Keratinocyte (primary cell): Measurements from ENCODE around the gene WDR45B. TPM values are rescaled to one million over a fixed set of nuclear protein-coding genes. Genes with fewer than 3 reads are reported as not detected.

ENCODE experiments used
- DNase-seq: peaks from one replicate; pipeline ENCODE4 v3.0.0-alpha.2; 2011; ENCODE audit warnings: low read depth, missing footprints, low spot score
- FAIRE-seq: peaks from 2 replicates; lab custom pipeline; 2011; peaks lifted over from hg19 to GRCh38; lab: Jason Lieb, UNC
- H2AFZ ChIP-seq: 2 replicates; pipeline ENCODE4 v1.6.0; 2012; ENCODE audit warnings: low read length, control low read depth, inconsistent platforms; ENCODE audit not compliant: control insufficient read depth
- H3K27ac ChIP-seq: 2 replicates; pipeline ENCODE4 v1.5.1; 2011; ENCODE audit warnings: low read length; ENCODE audit not compliant: control insufficient read depth, insufficient read depth
- H3K27me3 ChIP-seq: 3 replicates; pipeline ENCODE4 v1.6.0; 2011; ENCODE audit warnings: low read length; ENCODE audit not compliant: control insufficient read depth, insufficient read depth; ENCODE audit errors: extremely low read depth
- H3K36me3 ChIP-seq, 2 experiments: 2 replicates in 1 of 2; 3 replicates in 1 of 2; pipeline ENCODE4 v1.5.1; 2011; ENCODE audit warnings: low read length in 2 of 2, mild to moderate bottlenecking in 1 of 2; ENCODE audit not compliant: control insufficient read depth in 2 of 2, insufficient read depth in 2 of 2; ENCODE audit errors: extremely low read depth in 1 of 2
- H3K4me1 ChIP-seq: 3 replicates; pipeline ENCODE4 v1.5.1; 2011; ENCODE audit warnings: low read length; ENCODE audit not compliant: control insufficient read depth, insufficient read depth; ENCODE audit errors: extremely low read depth
- H3K4me2 ChIP-seq: 3 replicates; pipeline ENCODE4 v1.6.0; 2011; ENCODE audit warnings: low read depth, low read length; ENCODE audit not compliant: control insufficient read depth, insufficient read depth; ENCODE audit errors: extremely low read depth
- H3K4me3 ChIP-seq, 3 experiments: fragments of 200-600 bp in 1 of 3; sonication (generic) in 1 of 3; 2 replicates in 2 of 3; 3 replicates in 1 of 3; pipeline ENCODE4 v1.5.1; 2011 to 2016; ENCODE audit warnings: low read length in 3 of 3, mild to moderate bottlenecking in 3 of 3, control low read depth in 2 of 3, inconsistent platforms in 1 of 3, low read depth in 1 of 3, mixed read lengths in 1 of 3, mixed run types in 1 of 3, moderate library complexity in 1 of 3; ENCODE audit not compliant: control insufficient read depth in 2 of 3, insufficient read depth in 2 of 3; ENCODE audit errors: extremely low read depth in 1 of 3
- H3K79me2 ChIP-seq: 2 replicates; pipeline ENCODE4 v1.6.0; 2012; ENCODE audit warnings: low read length; ENCODE audit not compliant: control insufficient read depth, insufficient read depth
- H3K9ac ChIP-seq: 3 replicates; pipeline ENCODE4 v1.6.0; 2011; ENCODE audit warnings: low read length; ENCODE audit not compliant: control insufficient read depth, insufficient read depth; ENCODE audit errors: extremely low read depth
- H3K9me1 ChIP-seq: 3 replicates; pipeline ENCODE4 v1.6.0; 2011; ENCODE audit warnings: low read length; ENCODE audit not compliant: control insufficient read depth, insufficient read depth; ENCODE audit errors: extremely low read depth
- H3K9me3 ChIP-seq: 2 replicates; pipeline ENCODE4 v1.5.1; 2012; ENCODE audit warnings: low read depth, low read length; ENCODE audit not compliant: control insufficient read depth
- H4K20me1 ChIP-seq: 3 replicates; pipeline ENCODE4 v1.6.0; 2011; ENCODE audit warnings: low read length; ENCODE audit not compliant: control insufficient read depth, insufficient read depth; ENCODE audit errors: extremely low read depth
- CTCF ChIP-seq, 3 experiments: IDR thresholded peaks in 1 of 3; conservative IDR thresholded peaks in 1 of 3; optimal IDR thresholded peaks in 1 of 3; 2 replicates in 2 of 3; 3 replicates in 1 of 3; pipeline versions ENCODE3 to v1.5.1; 2011; ENCODE audit warnings: low read length in 3 of 3, mild to moderate bottlenecking in 3 of 3, moderate library complexity in 2 of 3, control low read depth in 1 of 3, inconsistent platforms in 1 of 3; ENCODE audit not compliant: insufficient read depth in 2 of 3; ENCODE audit errors: extremely low read depth in 1 of 3
- EZH2 ChIP-seq: IDR thresholded peaks from one replicate; pipeline ENCODE4 v1.6.1; 2012; ENCODE audit warnings: inconsistent platforms, mild to moderate bottlenecking, low read length, moderate library complexity
- dilution Hi-C: fragments of 300-500 bp; cut with MboI; formaldehyde crosslinking; loops from one replicate; pipeline ENCODE4 v1.7.0; 2020; ENCODE audit warnings: low sequenced_read_pairs; ENCODE audit not compliant: extremely low pct_ligation_motif_present
- polyA plus RNA-seq, 5 experiments: library from polyadenylated mRNA; depleted of rRNA in 3 of 5; stranded (reverse) in 3 of 5; stranded (forward) in 1 of 5; unstranded in 1 of 5; fragments of >200 nt; gene quantifications; 1 replicate in 1 of 5; 2 replicates in 3 of 5; 3 replicates in 1 of 5; pipeline versions ENCODE4 v1.2.1 to v1.2.3, GENCODE V29; 2011 to 2012; ENCODE audit warnings: missing spikeins in 2 of 5, low read depth in 1 of 5, low replicate concordance in 1 of 5

Gene WDR45B
- polyA plus RNA-seq, 1 donor (not counting 4 experiments of a cell fraction or from before 2014, with no cell fraction given), result 77.2 TPM

GRCh38 chr17:82629748-82630147, 18.5 kb downstream of the WDR45B start:
- Histone ChIP-seq H3K9me1 (no peaks in the 10 kb centered on the region), H3K36me3 (peaks cover 28 to 32% of the 10 kb centered on the region in 2 experiments), H4K20me1 (peaks cover 3% of the 10 kb centered on the region), H3K4me3 (no peak overlapping the region), H2AFZ (no peak overlapping the region), H3K79me2 (peaks cover 42% of the 10 kb centered on the region), H3K4me2 (no peak overlapping the region), H3K27ac (no peak overlapping the region), H3K4me1 (no peaks in the 10 kb centered on the region), H3K9ac (no peak overlapping the region), H3K27me3 (no peaks in the 10 kb centered on the region), H3K9me3 (no peaks in the 10 kb centered on the region)
- no peak for FAIRE-seq
- dilution Hi-C loops, result no loop called here
- no peak for DNase-seq
- TF ChIP-seq EZH2 (no peak), CTCF (optimal IDR thresholded peaks at IDR 0.05 in 1 of 3, IDR thresholded peaks at IDR 0.05 in 1 of 3, conservative IDR thresholded peaks at IDR 0.05 in 1 of 3; ENCODE audit: extremely low read depth in 1 of 3, insufficient read depth in 2 of 3, low read length in 3 of 3) (no peak)

GRCh38 chr17:82627405-82627804, 20.8 kb downstream of the WDR45B start:
- H2AFZ ChIP-seq, result no peak overlapping the region
- dilution Hi-C loops, result no loop called here
- TF ChIP-seq CTCF (optimal IDR thresholded peaks at IDR 0.05 in 1 of 3, IDR thresholded peaks at IDR 0.05 in 1 of 3, conservative IDR thresholded peaks at IDR 0.05 in 1 of 3; ENCODE audit: extremely low read depth in 1 of 3, insufficient read depth in 2 of 3, low read length in 3 of 3) (no peak), EZH2 (no peak)

More at GRCh38 chr17:82627405-82627804, 20.8 kb downstream of the WDR45B start:
- Histone ChIP-seq H3K79me2 (peaks cover 28% of the 10 kb centered on the region), H3K4me3 (no peak overlapping the region), H3K9me1 (no peaks in the 10 kb centered on the region), H3K27ac (no peak overlapping the region), H3K9ac (no peak overlapping the region), H3K4me2 (no peak overlapping the region), H3K27me3 (no peaks in the 10 kb centered on the region), H3K36me3 (peaks cover 27 to 32% of the 10 kb centered on the region in 2 experiments), H4K20me1 (peaks cover 3% of the 10 kb centered on the region), H3K9me3 (no peaks in the 10 kb centered on the region), H3K4me1 (no peaks in the 10 kb centered on the region)
- FAIRE-seq (no peak), DNase-seq (no peak)
